Right cardiac atrium (tissue), 5 donors: ENCODE data around the gene GOLGA2. TPM values are rescaled to one million over a fixed set of nuclear protein-coding genes. Genes with fewer than 3 reads are reported as not detected.
A peak's percentile ranks its signal among the peaks of the same experiment; 100 is the strongest.

ENCODE experiments used
- ATAC-seq, 2 donors: fragments of 200-7000 bp; cut with Tn5 transposase; one replicate each; pipeline versions ENCODE4 v1.8.0 to v1.9.1; 2020; ENCODE audit warnings: moderate library complexity in 2 of 2, mild to moderate bottlenecking in 1 of 2
- DNase-seq, 3 donors: peaks; one replicate each; pipeline ENCODE4 v3.0.0-alpha.2; 2020
- H3K27ac ChIP-seq: one replicate; pipeline ENCODE4 v1.5.1; 2013; ENCODE audit warnings: mild to moderate bottlenecking, low read length, control low read depth, moderate library complexity
- H3K27me3 ChIP-seq: one replicate; pipeline ENCODE4 v1.6.1; 2013; ENCODE audit not compliant: control insufficient read depth, insufficient read depth
- H3K4me1 ChIP-seq: one replicate; pipeline ENCODE4 v1.6.1; 2013; ENCODE audit warnings: low read length; ENCODE audit not compliant: control insufficient read depth, insufficient read depth
- H3K4me3 ChIP-seq: one replicate; pipeline ENCODE4 v1.5.1; 2013; ENCODE audit warnings: low read length, control low read depth
- H3K9me3 ChIP-seq: one replicate; pipeline ENCODE4 v1.6.1; 2013; ENCODE audit warnings: low read length; ENCODE audit not compliant: control insufficient read depth
- WGBS: extraction: QIAGEN DNeasy Blood & Tissue Kit; methylation state at CpG from one replicate; pipeline ENCODE4 v1.1.7; 2013; 5-methylcytosine and 5-hydroxymethylcytosine counted together
- intact Hi-C, 4 donors: fragments of 100-400 bp; cut with DNase I; formaldehyde crosslinking; loops; one replicate each; pipeline versions ENCODE4 v1.11.0 to v1.14.0; 2022 to 2023
- polyA plus RNA-seq: library from polyadenylated mRNA; stranded (reverse); fragments of 200-250 nt; gene quantifications from one replicate; pipeline ENCODE4 v1.2.3, GENCODE V29; 2013
- total RNA-seq, 4 donors: library from RNA; stranded (reverse); fragmentation: NEBNext Ultra II Directional; extraction: Animal tissue kit (Norgen Biotek cat#: 25700); gene quantifications; one replicate each; pipeline ENCODE4 v1.2.1, GENCODE V29; 2021
- donor health status: healthy with polysubstance abuse.
- donor health status: DM: no; HTN: yes; CAD: no.
- donor health status: DM: no; HTN: no; CAD: no.
- donor health status: DM: no; HTN: yes; CAD: no; lungs with severe emphysema.
- donor health status: DM: yes; HTN: yes; CAD: no.

Gene GOLGA2
- total and polyA plus RNA-seq, 5 donors = 84.2 to 124 (median 96.9) TPM

- Histone ChIP-seq H3K9me3 (no peaks in the 10 kb centered on the region), H3K27me3 (no peaks in the 10 kb centered on the region), H3K4me1 (no peaks in the 10 kb centered on the region), H3K27ac (no peak overlapping the region), H3K4me3 (no peak overlapping the region)
- intact Hi-C loops = no loop called here
- WGBS = 59% methylated on average over 18 of the region's 18 CpGs
- DNase-seq = peak; percentile 75 to 91 (median 87)
- peak; percentile 49 to 54 for ATAC-seq
These were observed 20.7 kb downstream of the GOLGA2 start for GRCh38 chr9:128254855-128255759.

GRCh38 chr9:128254362-128254761 is 21.4 kb downstream of the GOLGA2 start:
- ATAC-seq (no peak), DNase-seq (no peak)
- WGBS = 90% methylated on average over 20 of the region's 20 CpGs
- no peaks in the 10 kb centered on the region for H3K9me3 ChIP-seq
- H3K4me1 ChIP-seq = no peaks in the 10 kb centered on the region
- H3K27me3 ChIP-seq = no peaks in the 10 kb centered on the region
- no peak overlapping the region for H3K27ac ChIP-seq
- intact Hi-C loops = no loop called here
- H3K4me3 ChIP-seq = no peak overlapping the region

GRCh38 chr9:128253991-128254346 is 21.8 kb downstream of the GOLGA2 start:
- Histone ChIP-seq H3K27me3 (no peaks in the 10 kb centered on the region), H3K9me3 (no peaks in the 10 kb centered on the region), H3K4me3 (no peak overlapping the region), H3K4me1 (no peaks in the 10 kb centered on the region), H3K27ac (no peak overlapping the region)
- no peak for DNase-seq
- intact Hi-C loops = no loop called here
- ATAC-seq = no peak
- 86% methylated on average over 7 of the region's 7 CpGs for WGBS

GRCh38 chr9:128253140-128253990 is 22.4 kb downstream of the GOLGA2 start:
- intact Hi-C loops = no loop called here
- no peak for ATAC-seq
- Histone ChIP-seq H3K4me3 (no peak overlapping the region), H3K9me3 (no peaks in the 10 kb centered on the region), H3K27ac (no peak overlapping the region), H3K27me3 (no peaks in the 10 kb centered on the region), H3K4me1 (no peaks in the 10 kb centered on the region)
- DNase-seq = no peak
- WGBS = 90% methylated on average over 31 of the region's 31 CpGs

GRCh38 chr9:128252317-128253139 is 23.3 kb downstream of the GOLGA2 start:
- intact Hi-C loops = no loop called here
- no peak for ATAC-seq
- Histone ChIP-seq H3K27ac (no peak overlapping the region), H3K27me3 (no peaks in the 10 kb centered on the region), H3K4me1 (no peaks in the 10 kb centered on the region), H3K4me3 (no peak overlapping the region), H3K9me3 (no peaks in the 10 kb centered on the region)
- whole genome bisulfite sequencing = 92% methylated on average over 25 of the region's 25 CpGs
- DNase-seq = no peak

DNA sequence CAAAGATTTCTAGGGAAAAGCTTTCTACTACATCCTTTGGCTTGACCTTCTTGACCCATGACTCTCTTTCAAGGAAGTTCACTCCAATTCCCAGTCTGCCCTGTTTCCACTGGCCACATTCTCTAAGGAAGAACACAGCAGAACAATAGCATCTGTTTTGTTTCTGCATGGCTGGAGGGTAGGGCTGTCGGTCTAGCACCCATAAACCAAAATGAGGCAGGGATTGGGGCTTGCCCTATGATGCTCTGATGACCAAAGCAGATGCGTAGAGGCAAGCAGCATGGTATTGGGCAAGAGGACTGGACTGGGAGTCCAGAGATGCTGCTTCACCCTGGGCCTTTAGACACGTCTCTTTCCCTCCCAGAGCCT is 24.1 kb downstream of the GOLGA2 start:
- DNase-seq = no peak
- H3K27me3 ChIP-seq = no peaks in the 10 kb centered on the region
- H3K4me3 ChIP-seq = no peak overlapping the region
- ATAC-seq = peak in 1 of 2 donors; percentile 25
- H3K9me3 ChIP-seq = no peaks in the 10 kb centered on the region
- 64% methylated on average over 3 of the region's 3 CpGs for WGBS
- no peak overlapping the region for H3K27ac ChIP-seq
- no peaks in the 10 kb centered on the region for H3K4me1 ChIP-seq
- intact Hi-C loops = no loop called here

DNA sequence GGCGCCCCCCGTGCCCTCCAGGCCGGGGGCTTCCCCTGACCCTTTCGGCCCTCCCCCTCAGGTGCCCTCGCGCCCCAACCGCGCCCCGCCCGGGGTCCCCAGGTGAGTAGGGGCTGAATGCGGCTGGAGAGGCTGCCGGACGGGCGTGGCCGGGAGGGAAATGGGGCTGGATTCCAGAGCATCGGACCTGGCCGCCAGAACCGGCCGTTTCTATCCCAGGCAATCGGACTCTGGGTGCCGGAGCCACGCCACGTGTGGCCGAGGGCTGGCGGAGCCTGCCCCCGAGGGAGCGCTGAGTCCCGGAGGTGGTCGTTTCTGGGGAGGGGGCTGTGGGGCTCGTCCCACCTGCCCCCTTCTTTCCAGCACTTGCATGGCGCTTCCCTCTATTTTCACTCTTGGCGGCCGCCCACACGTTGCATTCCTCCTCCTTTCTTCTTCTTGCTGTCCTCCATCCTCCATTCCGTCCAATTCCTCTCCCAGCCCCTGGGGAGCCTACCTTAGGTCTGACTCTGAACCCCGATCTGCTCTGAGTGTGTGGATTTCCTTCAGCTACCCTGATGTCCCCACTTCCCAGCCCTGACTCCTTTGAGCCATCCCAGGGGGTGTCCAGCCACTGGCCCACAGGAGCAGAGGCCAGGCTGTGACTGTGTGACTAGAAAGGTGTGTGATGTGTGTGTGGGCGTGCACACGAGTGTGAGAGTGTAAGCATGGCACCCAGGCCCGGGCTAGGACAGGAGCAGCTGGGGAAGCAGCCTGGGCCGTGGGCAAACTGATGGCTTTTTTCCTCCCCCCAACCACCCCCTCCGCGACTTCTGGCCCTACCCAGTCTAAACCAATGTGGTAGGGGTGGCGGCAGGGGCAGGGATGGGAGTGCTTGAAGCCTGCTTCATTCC is 24.7 kb downstream of the GOLGA2 start:
- intact Hi-C loops = no loop called here
- Histone ChIP-seq H3K9me3 (no peaks in the 10 kb centered on the region), H3K4me1 (no peaks in the 10 kb centered on the region), H3K4me3 (peak overlapping the region; percentile 31), H3K27ac (no peak overlapping the region), H3K27me3 (no peaks in the 10 kb centered on the region)
- ATAC-seq (no peak), DNase-seq (no peak)
- WGBS = 33% methylated on average over 43 of the region's 43 CpGs

DNA sequence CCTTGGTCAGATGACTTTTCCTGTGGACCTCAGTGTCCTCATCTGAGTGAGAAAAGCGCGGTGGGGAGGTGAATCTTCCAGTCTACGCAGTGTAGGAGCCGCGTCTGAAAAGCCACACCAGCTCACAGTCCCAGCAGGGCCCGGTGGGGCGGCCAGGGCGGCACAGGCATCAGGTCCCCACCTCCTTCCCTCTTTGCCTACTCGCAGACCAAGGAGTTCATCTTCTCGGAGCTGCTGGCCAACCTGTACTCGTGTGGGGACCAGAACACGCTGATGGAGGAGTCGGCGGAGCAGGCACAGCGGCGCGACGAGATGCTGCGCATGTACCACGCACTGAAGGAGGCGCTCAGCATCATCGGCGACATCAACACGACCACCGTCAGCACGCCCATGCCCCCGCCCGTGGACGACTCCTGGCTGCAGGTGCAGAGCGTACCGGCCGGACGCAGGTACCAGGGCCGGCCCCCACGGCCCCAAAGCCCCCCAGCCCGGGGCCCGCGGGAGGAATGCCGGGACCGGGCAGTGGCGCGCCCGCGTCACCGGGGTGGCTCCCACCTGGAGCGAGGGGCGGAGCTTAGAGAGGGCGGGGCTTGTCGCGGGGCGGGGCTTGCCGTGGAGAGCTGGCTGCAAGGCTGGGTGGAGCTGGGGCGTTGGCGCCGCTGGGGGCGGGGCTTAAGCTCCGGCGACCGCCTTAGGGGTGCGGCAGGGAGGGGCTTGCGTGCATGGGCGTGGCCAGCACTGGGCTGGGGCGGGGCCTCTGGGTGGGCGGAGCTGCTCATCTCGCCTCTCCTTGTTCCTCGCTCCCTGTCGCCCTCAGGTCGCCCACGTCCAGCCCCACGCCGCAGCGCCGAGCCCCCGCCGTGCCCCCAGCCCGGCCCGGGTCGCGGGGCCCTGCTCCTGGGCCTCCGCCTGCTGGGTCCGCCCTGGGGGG is 25.6 kb downstream of the GOLGA2 start:
- peak overlapping the region; percentile 31 for H3K4me3 ChIP-seq
- H3K27ac ChIP-seq = no peak overlapping the region
- DNase-seq (peak; percentile 84 to 95 (median 93)), ATAC-seq (peak; percentile 88 to 90)
- 23% methylated on average over 81 of the region's 81 CpGs for WGBS
- intact Hi-C loops = no loop called here
- H3K27me3 ChIP-seq = no peaks in the 10 kb centered on the region
- peaks cover 6% of the 10 kb centered on the region for H3K4me1 ChIP-seq
- no peaks in the 10 kb centered on the region for H3K9me3 ChIP-seq

DNA sequence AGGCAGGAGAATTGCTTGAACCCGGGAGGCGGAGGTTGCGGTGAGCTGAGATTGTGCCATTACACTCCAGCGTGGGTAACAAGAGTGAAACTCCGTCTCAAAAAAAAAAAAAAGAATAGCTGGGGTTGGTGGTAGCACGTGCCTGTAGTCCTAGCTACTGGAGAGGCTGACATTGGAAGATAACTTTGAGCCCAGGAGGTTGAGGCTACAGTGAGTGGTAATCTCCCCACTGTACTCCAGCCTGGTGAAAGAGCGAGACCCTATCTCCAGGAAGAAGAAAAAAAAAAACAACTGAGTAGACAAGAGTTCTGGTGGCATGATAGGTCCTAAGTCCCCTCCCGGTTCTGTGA is 26.3 kb downstream of the GOLGA2 start:
- WGBS = 75% methylated on average over 8 of the region's 8 CpGs
- no peak overlapping the region for H3K4me3 ChIP-seq

More for the DNA sequence above, 26.3 kb downstream of the GOLGA2 start:
- intact Hi-C loops = no loop called here
- H3K27ac ChIP-seq = no peak overlapping the region
- ATAC-seq = no peak
- peaks cover 7% of the 10 kb centered on the region for H3K4me1 ChIP-seq
- no peaks in the 10 kb centered on the region for H3K9me3 ChIP-seq
- no peaks in the 10 kb centered on the region for H3K27me3 ChIP-seq
- DNase-seq = no peak
